GM12872 (cell line): Measurements from ENCODE around the gene CSPG4.

Source experiments
- CTCF ChIP-seq: IDR thresholded peaks from 3 replicates; pipeline ENCODE4 v1.5.1; 2011; ENCODE audit warnings: low read depth, mild to moderate bottlenecking, low read length, moderate library complexity; ENCODE audit not compliant: insufficient read depth

CSPG4 gene

GRCh38 chr15:75751891-75752290 lies 39.2 kb upstream of the CSPG4 start:
- no peak for TF ChIP-seq CTCF

- TF ChIP-seq CTCF, result no peak
These were observed 38.6 kb upstream of the CSPG4 start for GRCh38 chr15:75751116-75751875.

GRCh38 chr15:75750261-75751050 lies 37.8 kb upstream of the CSPG4 start:
- no peak for TF ChIP-seq CTCF

GRCh38 chr15:75749820-75750219 lies 37.2 kb upstream of the CSPG4 start:
- TF ChIP-seq CTCF, result no peak

GRCh38 chr15:75745305-75745704 lies 32.7 kb upstream of the CSPG4 start:
- no peak for TF ChIP-seq CTCF

- no peak for TF ChIP-seq CTCF
These were observed 27.1 kb upstream of the CSPG4 start for GRCh38 chr15:75739791-75740190.

- TF ChIP-seq CTCF, result no peak
These were observed 26.1 kb upstream of the CSPG4 start for GRCh38 chr15:75738647-75739325.
